GM06990 (cell line): ENCODE results near the gene UPB1.
A peak's percentile ranks its signal among the peaks of the same experiment; 100 is the strongest.

Experiments
- DNase-seq: peaks from one replicate; pipeline ENCODE4 v3.0.0-alpha.2; 2011; ENCODE audit not compliant: insufficient read length; ENCODE audit errors: extremely low read depth
- H3K27me3 ChIP-seq: replicated peaks from 2 replicates; pipeline ENCODE4 v1.6.0; 2011; ENCODE audit warnings: low read length; ENCODE audit not compliant: control insufficient read depth, insufficient read depth
- H3K36me3 ChIP-seq: 2 replicates; pipeline ENCODE4 v1.5.1; 2011; ENCODE audit warnings: low read length; ENCODE audit not compliant: control insufficient read depth, insufficient read depth
- H3K4me3 ChIP-seq: replicated peaks from 2 replicates; pipeline ENCODE4 v1.5.1; 2011; ENCODE audit warnings: low read depth, mild to moderate bottlenecking, control low read depth, low read length
- TF ChIP-seq, protein P1 (sequence below): IDR thresholded peaks from 2 replicates; pipeline ENCODE4 v1.5.1; 2011; ENCODE audit warnings: low read length, control low read depth, mild to moderate bottlenecking, inconsistent platforms; ENCODE audit not compliant: insufficient read depth, poor library complexity, severe bottlenecking

Gene UPB1

DNA sequence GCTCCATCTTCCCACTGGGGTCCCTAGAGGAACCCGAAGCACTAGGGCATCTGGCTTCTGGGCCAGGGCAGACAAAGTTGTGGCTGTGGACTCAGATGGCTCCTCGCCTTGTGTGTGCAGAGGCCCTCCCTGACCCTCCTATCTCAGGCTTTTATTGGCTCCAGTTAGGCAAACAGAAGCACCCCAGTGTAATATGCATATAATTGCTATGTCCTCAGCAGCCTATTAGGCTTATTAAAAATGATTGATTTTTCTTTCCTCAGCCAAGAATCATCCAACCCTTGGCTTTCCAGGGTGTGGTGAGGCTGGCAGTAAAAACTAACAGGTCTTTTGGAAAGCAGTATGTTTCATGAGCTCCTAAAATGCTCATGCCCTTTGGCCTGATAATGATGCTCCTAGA is 22.3 kb downstream of the UPB1 start:
- H3K36me3 ChIP-seq = no peaks in the 10 kb centered on the region
- no peak for DNase-seq
- TF ChIP-seq, protein P1, sequence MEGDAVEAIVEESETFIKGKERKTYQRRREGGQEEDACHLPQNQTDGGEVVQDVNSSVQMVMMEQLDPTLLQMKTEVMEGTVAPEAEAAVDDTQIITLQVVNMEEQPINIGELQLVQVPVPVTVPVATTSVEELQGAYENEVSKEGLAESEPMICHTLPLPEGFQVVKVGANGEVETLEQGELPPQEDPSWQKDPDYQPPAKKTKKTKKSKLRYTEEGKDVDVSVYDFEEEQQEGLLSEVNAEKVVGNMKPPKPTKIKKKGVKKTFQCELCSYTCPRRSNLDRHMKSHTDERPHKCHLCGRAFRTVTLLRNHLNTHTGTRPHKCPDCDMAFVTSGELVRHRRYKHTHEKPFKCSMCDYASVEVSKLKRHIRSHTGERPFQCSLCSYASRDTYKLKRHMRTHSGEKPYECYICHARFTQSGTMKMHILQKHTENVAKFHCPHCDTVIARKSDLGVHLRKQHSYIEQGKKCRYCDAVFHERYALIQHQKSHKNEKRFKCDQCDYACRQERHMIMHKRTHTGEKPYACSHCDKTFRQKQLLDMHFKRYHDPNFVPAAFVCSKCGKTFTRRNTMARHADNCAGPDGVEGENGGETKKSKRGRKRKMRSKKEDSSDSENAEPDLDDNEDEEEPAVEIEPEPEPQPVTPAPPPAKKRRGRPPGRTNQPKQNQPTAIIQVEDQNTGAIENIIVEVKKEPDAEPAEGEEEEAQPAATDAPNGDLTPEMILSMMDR = no peak
- no peaks in the 10 kb centered on the region for H3K27me3 ChIP-seq
- H3K4me3 ChIP-seq = no peak overlapping the region

DNA sequence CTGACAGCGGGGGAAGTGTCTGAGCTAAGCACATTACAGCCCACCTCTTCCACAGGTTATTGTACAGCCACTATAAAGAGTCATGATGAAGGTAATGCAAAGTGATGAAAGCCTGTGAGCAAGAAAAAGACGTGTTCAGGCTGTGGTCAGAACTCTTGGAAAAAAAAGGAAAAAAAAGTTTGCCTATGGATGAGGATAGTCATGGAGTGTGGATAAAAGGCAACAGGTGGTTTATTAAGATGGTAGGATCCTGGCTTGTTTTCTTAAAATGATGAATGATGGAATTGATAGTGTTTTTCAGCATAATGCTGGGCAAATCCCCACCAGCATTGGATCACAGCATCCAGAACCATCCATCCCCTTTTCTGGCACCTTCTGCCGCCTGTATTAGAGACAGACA is 23.1 kb downstream of the UPB1 start:
- Histone ChIP-seq H3K27me3 (no peaks in the 10 kb centered on the region), H3K36me3 (no peaks in the 10 kb centered on the region), H3K4me3 (no peak overlapping the region)
- no peak for DNase-seq
- TF ChIP-seq, protein P1 = no peak

DNA sequence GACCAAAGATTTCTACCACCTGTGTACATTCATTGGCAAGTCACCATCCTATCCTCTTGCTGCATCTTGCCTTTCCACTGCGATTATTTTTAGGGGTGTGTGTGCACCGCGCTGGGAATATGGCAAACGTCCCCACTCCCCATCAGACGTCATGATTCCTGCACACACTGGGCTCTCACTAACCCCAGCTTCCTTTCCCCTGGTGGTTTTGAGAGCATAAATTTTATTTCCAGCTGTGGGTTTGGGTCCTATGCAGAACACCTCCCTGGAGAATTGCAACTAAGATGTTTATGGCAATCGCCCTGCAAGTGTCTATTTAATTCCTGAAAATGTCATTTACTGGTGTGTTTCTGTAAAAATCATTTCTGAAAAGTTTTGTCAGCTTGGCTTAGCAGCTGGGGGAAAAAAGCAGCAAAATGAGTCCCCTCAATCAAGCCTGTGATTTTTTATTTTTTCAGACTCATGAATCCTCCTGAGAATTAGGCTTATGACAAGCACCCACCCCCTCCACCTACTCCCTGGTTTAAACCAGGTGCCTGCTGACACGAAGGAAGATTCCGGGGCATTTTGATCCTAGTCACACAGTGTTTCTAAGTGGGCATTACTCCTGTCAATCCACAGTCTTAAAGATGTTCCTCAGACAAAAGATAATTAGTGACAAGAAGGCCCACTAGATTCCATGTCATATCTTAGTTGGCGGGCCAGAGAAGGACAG is 23.8 kb downstream of the UPB1 start:
- TF ChIP-seq, protein P1 = no peak
- H3K27me3 ChIP-seq = no peaks in the 10 kb centered on the region
- H3K36me3 ChIP-seq = no peaks in the 10 kb centered on the region
- no peak for DNase-seq
- H3K4me3 ChIP-seq = no peak overlapping the region

DNA sequence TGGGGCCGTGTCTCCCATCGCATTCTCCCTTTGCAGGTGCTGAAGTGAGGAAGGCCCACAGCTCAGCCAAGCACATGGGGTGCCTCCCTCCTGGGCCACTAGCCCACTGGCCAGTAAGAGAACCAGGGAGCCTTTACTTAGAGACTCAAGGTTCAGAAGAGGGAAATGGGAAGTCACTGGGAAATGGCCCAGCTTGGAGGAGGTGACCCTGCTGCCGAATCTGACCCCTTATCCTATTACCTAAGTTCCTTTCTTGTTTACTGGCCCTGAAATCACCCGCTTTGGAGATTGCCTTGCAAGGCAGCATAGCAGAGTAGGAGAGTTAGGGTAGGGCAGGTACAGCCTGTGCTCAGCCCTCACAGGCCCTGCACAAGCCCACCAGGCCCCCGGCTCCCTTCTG is 24.4 kb downstream of the UPB1 start:
- H3K36me3 ChIP-seq = no peaks in the 10 kb centered on the region
- H3K27me3 ChIP-seq = no peaks in the 10 kb centered on the region
- no peak overlapping the region for H3K4me3 ChIP-seq
- TF ChIP-seq, protein P1 = no peak
- no peak for DNase-seq

DNA sequence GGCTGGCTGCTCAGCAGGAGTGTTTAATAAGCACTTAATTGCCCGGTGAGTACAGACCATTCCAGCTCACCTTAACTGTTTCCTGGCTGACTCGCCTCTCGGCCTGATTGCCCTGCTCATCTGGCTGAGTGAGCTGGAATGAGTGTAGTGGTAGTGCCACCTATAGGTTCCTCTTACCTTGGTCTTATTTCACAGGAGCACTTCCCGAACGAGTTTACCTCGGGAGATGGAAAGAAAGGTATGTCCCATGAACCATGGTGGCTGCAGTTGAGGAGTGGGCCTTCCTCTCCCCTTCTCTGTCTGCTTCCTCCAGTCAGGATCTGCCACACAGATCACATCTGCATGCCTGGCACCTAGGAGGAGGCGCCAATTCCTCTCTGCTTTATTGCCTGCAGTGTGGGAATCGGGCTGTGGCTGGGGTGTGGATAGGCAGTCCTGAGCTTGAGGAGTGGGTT is 26.7 kb downstream of the UPB1 start:
- H3K27me3 ChIP-seq = no peaks in the 10 kb centered on the region
- no peak for DNase-seq
- H3K4me3 ChIP-seq = no peak overlapping the region
- TF ChIP-seq, protein P1 = peak; percentile 54
- no peaks in the 10 kb centered on the region for H3K36me3 ChIP-seq
